ENCODE results near the gene PRSS27.

PRSS27 gene

DNA sequence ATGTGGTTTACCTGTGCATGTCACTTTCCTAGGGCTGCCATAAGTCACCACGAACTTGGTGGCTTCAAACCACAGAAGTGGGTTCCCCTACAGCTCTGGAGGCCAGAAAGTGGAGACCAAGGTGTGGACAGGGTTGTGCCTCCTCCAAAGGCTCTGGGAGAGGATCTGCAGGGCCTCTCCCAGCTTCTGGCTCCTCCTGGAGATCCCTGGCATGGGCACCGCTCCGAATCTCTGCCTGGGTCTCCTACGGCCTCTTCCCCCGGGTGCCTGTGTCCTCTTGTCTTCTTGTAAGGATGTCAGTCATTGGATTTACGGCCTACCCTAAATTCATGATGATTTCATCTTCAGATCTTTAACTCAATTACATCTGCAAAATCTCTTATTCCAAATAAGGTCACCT is 29.9 kb upstream of the PRSS27 start:
- no peak for DNase-seq

DNA sequence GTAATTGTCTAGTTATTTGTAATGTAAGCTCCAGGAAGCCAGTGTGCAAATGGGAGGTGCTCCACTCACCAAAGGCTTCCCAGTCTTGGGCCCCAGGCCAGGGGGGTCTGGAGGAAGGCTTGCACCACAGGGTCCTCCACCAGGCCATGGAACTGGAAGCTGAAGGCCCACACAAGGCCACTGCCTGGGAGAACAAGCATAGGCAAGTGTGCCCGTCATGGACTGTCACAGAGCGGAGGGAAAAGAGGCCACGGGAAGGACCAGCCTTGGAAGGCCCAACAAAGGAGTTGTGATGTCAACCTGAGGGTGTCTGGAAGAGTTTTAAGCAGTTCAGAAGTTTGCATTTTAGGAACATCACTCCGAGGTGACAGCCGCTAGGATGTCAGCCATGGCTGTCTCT is 29.5 kb upstream of the PRSS27 start:
- DNase-seq = no peak

DNA sequence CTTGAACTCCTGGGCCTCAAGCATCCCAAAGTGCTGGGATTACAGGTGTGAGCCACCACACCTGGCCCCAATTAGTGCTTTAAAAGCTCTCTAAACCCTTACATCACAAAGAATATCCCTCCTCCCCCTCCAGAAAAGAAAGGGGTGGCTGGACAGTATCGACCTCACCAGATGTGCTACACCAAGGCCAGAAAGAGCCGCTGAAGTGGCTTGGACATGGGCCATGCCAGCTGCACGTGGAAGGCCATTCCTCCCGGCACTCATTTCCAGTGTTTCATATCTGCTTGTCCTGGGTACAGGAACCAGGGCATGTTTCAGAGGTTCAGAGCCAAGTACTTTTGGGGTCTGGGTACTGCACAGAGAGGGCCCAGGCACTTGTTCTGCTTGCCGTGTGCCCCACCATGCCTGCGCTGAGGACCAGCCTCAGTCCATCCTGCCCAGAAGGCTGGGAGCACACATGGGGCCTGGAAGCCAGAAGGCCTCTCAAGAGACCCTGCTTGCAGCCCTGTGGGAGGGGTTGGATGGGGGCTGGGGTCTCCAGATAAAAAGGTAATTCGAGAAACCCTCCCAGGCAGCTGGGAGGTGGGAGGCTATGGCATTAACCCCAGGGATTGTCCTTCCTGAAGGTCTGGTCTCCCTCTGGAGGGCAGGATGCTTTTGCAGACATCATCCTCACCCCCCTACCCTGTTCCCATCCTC is 28.9 kb upstream of the PRSS27 start:
- DNase-seq = no peak

DNA sequence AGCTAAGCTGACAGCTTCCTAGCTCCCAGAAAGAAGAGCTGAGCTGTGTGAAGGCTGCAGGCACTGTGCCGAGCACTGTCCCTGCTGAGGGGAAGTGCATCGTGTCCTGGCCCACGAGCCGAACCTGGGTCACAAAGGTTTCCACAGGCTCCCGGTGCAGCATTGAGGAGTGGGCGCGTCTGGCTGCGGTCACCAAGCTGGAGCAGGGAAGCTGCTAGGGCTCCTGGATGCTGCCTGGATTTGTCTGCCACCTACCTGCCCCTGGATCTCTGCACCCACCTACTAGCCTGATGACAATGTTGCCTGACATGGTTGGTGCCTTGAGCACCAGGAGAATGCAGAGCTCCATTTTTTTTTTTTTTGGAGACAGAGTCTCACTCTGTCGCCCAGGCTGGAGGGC is 25.9 kb upstream of the PRSS27 start:
- DNase-seq = no peak

DNA sequence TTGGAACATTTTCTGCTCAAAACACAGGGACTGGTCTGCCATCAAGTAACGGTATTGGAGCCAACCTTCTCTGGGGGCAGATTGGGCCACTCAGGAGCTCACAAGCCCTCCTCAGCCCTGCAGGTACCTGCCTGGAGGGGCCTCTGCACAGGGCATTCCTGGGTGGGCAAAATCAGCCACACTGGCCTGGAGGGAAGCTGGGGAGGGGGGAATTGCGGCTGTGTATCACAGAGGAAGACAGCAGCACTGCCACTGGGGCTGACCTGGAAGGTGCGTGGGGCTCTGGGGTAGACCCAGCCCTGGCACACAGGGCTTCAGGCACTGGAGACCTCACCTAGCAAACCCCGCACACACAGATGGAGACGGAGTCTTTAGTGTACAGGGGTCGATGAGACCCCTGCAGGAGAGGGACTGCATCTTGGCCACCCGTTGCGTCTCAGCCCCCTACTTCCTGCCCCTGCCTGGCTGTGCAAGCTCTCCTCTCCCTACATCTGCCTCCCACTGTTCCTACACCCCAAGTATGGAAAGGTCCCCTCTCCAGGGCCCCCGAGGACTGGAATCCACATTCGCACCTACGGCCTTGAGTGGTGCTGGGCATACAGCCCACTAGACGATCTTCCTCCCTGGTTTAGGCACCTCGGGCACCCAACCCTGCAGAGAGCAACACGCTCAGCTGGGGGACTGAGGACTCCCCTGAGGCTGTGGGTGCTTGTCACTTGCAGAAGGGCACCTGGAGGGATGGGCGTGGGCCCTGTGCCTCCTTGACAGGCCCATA is 25.3 kb upstream of the PRSS27 start:
- no peak for DNase-seq

DNA sequence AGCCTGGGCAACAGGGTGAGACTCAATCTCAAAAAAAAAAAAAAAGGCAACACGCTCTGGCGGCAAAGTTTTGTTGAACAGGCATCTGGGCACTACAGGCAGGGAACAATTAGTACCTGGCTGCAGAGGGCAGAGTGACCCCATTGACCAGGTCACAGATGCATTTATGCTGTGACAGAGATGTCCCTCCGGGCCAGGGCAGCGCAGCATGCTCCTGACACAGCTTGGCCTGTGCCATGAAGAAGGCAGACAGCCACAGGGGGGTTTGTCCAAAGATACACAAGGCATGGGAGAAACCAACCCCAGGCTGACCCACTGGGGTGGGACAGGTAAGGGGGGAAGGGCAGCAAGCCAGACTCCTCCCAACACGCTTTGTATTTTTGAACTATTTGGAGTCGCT is 24.7 kb upstream of the PRSS27 start:
- DNase-seq = no peak

DNA sequence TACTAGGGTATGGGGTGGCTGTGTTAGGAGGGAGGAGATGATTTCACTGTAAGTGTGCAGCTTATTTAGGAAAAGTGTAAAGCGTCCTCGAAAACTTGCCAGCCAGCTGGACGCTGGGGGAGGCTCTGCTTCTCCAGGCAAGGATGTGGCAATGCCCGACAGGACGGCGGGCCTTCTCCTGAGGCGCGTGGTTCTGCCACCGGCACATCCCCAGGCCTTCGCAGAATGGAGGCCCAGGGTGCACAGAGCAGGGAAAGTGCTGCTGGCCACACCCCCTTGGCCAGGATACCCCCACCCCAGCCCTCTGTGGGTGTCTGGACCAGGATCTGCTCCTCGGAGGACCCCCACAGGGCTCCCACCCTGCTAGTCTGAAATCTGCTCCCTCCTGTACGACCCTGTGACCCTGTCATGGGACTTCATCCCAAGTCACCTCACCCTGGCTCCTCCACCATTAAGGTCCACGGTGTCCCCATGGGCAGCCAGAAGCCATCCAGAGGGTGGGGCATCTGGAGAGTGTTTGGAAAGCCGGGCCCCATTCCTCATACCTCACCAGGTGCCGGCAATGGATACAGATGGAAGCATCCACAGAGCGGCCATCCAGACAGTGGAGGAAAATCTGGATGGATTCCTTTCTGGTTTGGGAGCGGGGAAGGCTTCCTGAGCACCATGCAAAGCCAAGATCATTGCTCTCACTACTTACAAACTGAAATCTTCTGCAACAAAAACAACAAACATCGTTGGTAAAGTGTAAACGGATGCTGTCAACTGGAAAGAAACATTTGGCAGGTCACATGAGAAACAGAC is 23.2 kb upstream of the PRSS27 start:
- DNase-seq = no peak

DNA sequence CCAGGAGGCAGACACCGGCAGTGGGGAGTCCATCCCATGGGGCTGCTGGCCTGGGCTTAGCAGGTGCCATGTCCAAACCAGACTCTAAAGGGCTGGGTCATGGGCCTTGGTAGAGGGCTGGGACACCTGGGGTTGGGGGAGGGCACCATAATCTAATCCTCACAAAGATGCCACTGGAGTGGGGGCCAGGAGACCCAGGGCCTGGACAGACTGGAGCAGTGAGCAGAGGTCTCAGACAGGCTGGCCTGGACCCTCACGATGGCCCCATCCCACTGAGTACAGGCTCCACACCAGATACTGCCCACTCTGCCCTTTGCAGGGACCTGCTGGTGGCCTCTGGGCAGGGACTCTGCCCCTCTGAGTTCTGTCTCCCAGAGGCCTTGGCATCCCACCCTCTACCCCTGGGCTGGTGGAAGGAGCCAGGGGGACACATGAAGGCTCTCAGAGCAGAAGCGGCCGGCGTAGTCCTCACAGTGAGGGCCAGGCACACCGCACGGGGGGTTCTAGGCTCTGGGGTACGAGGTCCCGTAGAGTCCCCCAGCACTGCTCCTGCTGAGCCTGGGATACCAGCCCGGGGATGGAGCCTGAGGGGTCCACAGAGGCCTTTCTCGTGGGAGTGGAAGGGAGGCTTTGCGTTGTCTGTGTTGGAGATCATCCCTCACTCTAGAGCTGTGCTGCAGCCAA is 22.4 kb upstream of the PRSS27 start:
- DNase-seq = no peak

DNA sequence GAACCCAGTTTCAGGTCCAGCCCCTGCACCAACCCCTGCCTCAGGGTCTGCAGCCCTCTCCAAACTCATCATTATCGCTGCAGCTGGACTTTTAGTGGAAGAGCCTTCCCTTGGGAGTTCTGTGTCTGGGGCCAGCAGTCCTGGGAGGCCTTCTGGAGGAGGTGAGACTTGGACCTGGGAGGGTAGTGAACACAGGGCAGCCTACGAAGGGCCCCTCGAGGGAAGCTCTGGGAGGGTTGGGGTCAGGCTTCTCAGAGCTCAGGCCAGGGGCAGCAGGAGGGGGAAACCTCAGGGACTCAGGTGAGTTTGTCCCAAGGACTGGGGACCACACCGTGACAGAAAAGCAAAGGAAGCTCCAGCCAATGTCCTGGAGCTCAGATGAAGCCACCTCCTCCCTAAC is 21.1 kb upstream of the PRSS27 start:
- no peak for DNase-seq

DNA sequence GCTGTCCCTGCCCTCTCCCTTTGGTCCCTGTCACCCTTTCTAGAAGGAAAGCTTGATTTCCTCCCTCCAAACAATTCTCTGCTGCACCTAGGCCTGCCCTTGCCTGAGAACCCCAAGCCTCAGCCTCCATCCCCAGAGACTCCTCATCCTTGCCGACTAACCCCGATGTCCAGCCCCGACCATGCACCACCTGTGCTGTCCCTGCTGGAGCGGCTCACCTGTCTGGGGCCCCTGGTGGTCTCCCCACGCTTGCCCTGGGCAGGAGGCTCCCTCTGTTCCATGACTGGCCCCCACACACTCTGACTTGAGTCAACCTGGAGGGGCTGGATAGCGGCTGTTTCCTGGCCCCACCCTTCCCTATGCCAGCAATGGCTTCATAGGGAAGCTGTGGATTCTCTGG is 20.5 kb upstream of the PRSS27 start:
- no peak for DNase-seq

DNA sequence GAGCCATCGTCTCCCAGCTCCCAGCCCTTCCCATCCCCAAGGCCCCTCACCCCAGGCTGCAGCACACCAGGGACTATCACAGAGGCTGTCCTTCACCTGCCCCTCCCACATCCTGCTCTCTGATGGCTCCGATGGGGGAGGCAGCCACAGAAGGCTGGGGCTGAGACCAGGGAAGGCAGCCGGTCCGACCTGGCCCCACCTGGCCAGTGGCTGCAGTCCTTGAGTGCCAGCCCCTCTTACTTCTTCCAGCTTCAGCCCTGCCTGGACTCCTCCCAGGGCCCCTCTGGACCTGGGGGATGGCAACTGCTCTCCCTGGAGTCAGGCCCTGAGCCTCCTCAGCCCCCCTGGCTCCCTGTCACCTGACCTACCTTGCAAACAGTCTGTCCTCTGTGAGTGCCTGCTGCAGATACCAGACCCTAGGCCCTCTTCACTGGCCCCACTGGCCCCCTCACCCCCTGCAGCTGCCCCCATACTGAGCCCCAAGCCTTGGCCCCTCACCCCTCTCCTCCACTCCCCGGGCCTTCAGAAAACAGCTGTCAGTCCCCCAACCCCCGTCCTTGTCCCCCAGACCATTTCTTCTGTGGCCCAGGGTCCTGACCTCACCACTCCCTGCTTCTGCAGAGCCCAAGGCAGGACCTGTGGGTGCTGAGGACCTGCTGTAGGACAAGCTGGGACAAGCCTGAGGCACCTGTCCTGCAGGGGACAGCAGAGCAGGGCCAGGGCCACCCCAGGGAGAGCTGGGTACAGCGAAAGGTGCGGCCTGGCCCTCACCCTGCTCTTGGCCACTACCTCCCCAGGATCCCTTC is 19.8 kb upstream of the PRSS27 start:
- DNase-seq = no peak

DNA sequence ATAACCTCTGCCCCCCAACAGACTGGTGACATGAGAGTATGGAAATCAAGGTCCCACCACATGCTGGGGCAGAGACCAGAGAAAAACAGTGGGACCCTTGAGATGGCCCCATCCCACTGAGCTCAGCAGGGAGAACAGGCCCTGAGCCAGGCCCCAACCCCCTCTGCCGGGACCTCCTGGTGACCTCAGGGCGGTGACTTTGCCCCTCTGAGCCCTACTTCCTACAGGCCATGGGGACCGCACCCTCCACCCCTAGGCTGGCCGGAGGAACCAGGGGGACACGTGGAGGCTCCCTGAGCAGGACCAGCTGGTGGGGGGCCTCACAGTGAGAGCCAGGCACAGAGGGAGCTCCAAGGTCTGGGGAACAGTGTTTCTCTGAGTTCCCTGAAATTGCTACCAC is 18.6 kb upstream of the PRSS27 start:
- no peak for DNase-seq

DNA sequence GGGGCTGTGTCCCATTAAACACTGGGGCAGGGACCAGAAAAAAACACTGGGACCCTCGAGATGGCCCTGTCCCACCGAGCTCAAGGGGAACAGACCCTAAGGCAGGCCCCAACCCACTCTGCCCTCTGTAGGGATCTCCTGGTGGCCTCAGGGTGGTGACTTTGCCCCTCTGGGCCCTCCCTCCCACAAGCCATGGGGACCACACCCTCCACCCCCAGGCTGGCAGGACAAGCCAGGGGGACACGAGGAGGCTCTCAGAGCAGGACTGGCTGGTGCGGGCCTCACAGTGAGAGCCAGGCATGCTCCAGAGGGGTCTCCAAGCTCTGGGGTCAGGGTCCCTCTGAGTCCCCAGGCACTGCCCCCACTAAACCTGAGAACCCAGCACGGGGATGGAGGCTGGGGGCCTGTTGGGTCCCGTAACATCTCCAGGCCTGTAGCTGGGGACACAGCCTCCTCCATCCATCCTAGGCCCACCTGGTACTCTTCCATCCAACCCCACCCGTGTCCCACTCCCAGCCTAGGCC is 17.9 kb upstream of the PRSS27 start:
- no peak for DNase-seq

DNA sequence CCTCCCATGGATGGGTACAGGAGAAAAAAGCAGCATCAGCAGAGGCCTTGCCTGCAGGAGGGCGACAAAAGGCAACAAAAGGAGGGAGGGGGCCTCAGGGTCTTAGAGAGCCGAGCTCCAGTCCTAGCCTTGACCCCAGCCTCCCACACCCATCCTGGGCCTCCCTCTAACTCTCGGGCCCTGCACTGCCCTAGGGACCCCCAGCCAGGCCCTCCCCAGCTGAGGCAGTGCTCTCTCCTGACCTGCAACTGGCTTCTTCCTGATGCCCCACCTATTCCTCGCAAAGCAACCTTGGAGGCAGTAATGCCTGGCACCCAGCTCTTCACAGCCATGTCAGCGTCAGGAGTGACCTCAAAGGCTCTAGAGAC is 17.2 kb upstream of the PRSS27 start:
- no peak for DNase-seq

DNA sequence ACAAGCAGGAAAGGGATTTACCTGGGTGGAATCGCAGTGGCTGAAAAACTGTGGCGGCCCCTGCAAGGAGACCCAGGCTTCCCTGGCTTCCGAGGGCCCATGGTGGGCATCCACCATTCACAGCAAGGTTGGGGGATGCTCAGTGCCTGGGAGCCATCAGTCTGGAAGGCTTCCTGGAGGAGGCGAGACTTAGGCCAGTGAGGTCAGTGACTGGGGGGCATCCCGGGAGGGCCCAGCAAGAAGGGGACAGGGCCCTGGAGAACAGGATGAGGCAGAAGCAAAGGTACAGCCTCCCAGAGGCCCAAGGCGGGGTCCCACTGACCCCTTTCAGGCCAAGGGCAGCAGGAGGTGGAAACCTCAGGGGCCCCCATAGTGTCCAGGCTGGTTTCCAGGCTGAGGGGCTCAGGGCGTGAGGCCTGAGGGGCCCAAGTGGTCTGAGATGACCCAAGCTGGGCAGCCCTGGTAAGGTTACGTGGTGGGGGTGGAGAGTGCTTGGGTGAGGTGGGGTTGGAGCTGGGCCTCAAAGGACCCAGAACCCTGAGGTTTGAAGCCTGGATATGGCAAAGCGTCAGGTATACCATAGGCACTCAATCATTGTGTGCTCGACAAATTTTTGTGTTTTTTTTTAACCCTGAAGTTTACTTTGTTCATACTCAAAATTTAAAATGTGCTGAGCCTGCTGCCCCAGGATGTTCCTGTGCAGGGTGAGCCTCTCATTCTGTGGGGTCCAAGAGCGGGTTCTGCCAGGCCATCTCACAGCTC is 16.6 kb upstream of the PRSS27 start:
- DNase-seq = no peak

DNA sequence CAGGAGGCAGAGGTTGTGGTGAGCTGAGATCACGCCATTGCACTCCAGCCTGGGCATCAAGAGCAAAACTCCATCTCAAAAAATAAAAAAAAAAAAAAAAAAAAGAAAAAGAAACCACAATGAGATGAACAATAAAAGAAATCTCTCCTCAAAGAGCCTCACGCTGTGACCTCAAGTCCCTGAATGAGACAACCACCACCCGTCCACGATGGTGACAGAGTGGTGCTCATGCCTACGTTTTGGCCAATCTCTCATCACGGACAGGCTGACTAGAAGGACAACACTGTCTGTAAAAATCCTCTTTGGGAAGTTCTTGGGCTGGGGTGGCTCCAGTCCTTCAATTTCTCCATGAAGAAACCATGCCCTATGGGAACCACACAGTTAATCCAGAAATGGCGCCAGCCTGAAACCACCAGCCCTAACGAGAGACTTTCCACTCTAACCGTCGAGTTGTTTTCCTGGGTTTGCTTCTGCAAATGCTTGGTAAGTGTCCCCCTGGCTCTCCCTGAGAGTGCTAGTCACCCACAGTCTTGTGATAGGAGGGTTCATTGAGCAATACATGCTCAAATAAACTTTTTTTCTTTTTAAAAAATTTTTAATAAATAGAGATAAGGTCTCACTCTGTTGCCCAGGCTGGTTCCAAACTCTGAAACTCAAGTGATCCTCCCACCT is 15.0 kb upstream of the PRSS27 start:
- no peak for DNase-seq

DNA sequence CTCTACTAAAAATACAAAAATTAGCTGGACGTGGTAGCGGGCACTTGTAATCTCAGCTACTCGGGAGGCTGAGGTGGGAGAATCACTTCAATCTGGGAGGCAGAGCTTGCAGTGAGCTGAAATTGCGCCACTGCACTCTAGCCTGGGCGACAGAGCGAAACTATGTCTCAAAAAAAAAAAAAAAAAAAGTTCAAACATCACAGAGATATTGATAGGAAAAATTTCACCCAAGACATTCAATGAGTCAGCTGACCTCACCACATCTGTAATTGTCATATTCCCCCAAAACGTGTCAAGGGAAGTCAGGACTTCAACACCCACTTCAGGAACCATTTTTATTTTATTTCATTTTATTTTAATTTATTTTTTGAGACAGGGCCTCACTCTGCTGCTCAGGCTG is 8.0 kb upstream of the PRSS27 start:
- no peak for DNase-seq

DNA sequence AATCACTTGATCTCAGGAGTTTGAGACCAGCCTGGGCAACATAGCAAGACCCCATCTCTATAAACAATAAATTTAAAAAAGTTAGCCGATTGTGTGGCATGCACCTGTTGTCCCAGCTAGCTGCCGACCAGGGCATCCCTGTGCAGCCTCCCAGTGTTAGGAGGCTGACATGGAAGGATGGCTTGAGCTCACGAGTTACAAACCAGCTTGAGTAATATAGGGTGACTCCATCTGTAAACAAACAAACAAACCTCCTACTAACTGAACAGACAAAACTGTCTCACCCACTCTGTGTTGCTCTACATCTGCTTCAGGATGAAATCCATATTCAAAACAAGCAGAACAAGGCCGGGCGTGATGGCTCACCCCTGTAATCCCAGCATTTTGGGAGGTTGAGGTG is 6.9 kb upstream of the PRSS27 start:
- no peak for DNase-seq

DNA sequence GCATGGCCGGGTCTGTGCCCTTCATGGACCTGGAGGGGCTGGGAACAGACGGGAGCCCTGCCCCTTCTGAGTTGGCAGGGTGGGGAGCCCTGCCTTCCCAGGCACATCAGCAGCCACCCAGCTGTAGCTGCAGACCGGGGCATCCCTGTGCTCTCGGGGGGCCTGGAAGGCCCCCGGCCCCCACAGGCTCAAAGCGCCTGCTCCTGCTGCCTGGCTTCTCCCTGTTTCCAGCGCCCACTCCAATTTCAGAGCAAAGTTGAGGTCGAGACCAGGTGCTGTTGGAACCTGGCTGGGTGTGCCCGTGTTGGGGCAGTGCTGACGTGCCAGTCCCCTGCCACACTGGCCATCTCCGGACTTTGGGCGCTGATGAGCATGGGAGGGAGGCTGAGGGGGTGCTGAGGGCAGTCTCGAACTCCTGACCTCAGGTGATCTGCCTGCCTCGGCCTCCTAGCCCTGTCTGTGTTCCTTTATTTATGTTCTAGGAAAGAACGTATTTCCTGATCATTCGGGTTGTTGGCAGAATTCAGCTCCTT is 4.9 kb upstream of the PRSS27 start:
- DNase-seq = no peak

DNA sequence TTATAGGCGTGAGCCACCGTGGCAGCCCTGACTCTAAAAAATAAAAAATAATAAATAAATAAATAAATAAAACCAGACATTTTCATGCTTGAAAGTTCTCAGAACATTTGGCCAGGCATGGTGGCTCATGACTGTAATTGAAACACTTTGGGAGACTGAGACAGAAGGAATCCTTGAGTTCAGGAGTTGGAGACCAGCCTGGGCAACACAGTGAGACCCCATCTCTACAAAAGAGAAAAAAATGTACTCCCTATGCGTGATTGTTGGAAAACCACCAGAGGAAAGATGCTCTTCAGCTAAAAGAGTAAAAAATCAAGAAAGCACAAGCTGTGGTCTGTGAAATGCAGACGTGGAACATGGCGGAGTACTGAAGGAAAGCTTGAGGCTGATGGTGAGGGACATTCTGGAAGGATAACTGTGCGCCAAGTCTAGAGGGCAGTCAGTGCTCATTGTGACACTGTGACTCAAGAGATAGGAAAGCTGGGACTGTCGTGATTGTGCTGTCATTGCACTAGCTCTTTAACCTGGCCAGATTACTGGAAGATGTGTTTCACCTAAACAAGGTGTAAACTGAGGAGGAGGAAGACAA is 4.2 kb upstream of the PRSS27 start:
- no peak for DNase-seq
